ENCODE measurements around the gene NXNL1. TPM values are rescaled to one million over a fixed set of nuclear protein-coding genes. Genes with fewer than 3 reads are reported as not detected.

Gene NXNL1
- total and polyA plus RNA-seq, 2 of the 4 experiments (the other 2 are of a cell fraction) = not detected

GRCh38 chr19:17491287-17491686 is 30.6 kb upstream of the NXNL1 start:
- DNase-seq = no peak

More at GRCh38 chr19:17491287-17491686, 30.6 kb upstream of the NXNL1 start:
- H3K79me1 ChIP-seq (ENCODE audit: low read depth in 1 of 2, low read length in 2 of 2) = peaks cover 0 to 16% of the 10 kb centered on the region in 2 experiments; a peak in 2 of 4 replicates
- H3K4ac ChIP-seq (ENCODE audit: low read depth, low read length) = no peak overlapping the region
- no peak for TF ChIP-seq MAFK (IDR thresholded peaks at IDR 0.05; ENCODE audit: low read depth, low read length)
- TF ChIP-seq CEBPB (IDR thresholded peaks at IDR 0.05; ENCODE audit: low read depth, low read length) = no peak
- TF ChIP-seq ELK1 (IDR thresholded peaks at IDR 0.05; ENCODE audit: borderline replicate concordance, low read depth, low read length) = no peak
- TF ChIP-seq CTCF (conservative IDR thresholded peaks at IDR 0.05; ENCODE audit: low read depth, low read length) = no peak
- TF ChIP-seq RFX5 (IDR thresholded peaks at IDR 0.05; ENCODE audit: low read depth, low read length) = no peak
- no peak for TF ChIP-seq MAZ (IDR thresholded peaks at IDR 0.05; ENCODE audit: borderline replicate concordance, low read depth, low read length)
- no peak for TF ChIP-seq POLR2A (IDR thresholded peaks at IDR 0.05; ENCODE audit: low read depth, low read length)
- TF ChIP-seq RCOR1 (IDR thresholded peaks at IDR 0.05; ENCODE audit: insufficient replicate concordance, low read length) = no peak
- no peak for TF ChIP-seq NFE2L2 (IDR thresholded peaks at IDR 0.05; ENCODE audit: low read depth, low read length)
- TF ChIP-seq, protein P1, sequence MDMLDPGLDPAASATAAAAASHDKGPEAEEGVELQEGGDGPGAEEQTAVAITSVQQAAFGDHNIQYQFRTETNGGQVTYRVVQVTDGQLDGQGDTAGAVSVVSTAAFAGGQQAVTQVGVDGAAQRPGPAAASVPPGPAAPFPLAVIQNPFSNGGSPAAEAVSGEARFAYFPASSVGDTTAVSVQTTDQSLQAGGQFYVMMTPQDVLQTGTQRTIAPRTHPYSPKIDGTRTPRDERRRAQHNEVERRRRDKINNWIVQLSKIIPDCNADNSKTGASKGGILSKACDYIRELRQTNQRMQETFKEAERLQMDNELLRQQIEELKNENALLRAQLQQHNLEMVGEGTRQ (IDR thresholded peaks at IDR 0.05; ENCODE audit: low read depth, low read length) = no peak
- TF ChIP-seq SMC3 (IDR thresholded peaks at IDR 0.05; ENCODE audit: low read depth, low read length) = no peak
- no peak for TF ChIP-seq MXI1 (IDR thresholded peaks at IDR 0.05; ENCODE audit: borderline replicate concordance, low read depth, low read length)
- TF ChIP-seq RAD21 (IDR thresholded peaks at IDR 0.05; ENCODE audit: low read length) = no peak
- ChIA-PET CTCF (no interaction called here), POLR2A (ENCODE audit: unreplicated experiment) (no interaction called here)
- in situ Hi-C loops (cut with MboI; ENCODE audit: low sequenced_read_pairs) = no loop called here
- peaks cover 15% of the 10 kb centered on the region for H3K36me3 ChIP-seq (ENCODE audit: control insufficient read depth, insufficient read depth, low read length)
- dilution Hi-C loops (cut with HindIII; ENCODE audit: low sequenced_read_pairs, unreplicated experiment) = no loop called here
- H3K18ac ChIP-seq (ENCODE audit: low read depth, low read length) = no peak overlapping the region
- H4K91ac ChIP-seq (ENCODE audit: insufficient read depth, low read depth, low read length) = no peak overlapping the region
- no peak overlapping the region for H3K56ac ChIP-seq (ENCODE audit: extremely low read depth, insufficient read depth, low read length)
- no peak overlapping the region for H2AK9ac ChIP-seq (replicated peaks; ENCODE audit: low read depth, low read length, poor library complexity)
- ATAC-seq (ENCODE audit: low read depth) = no peak
- no CpG with 5 or more reads among the region's 5 CpGs for WGBS, 2 experiments (ENCODE audit: extremely low coverage in 2 of 2, insufficient read length in 1 of 2)
- H3K27me3 ChIP-seq (ENCODE audit: control insufficient read depth, insufficient read depth, low read length) = no peaks in the 10 kb centered on the region
- H4K5ac ChIP-seq (ENCODE audit: low read depth, low read length) = no peak overlapping the region
- H3K9me1 ChIP-seq (ENCODE audit: insufficient read depth, low read length) = no peaks in the 10 kb centered on the region; the same call in 1 of the 2 replicates
- H4K8ac ChIP-seq (ENCODE audit: low read depth in 2 of 2, low read length in 2 of 2) = no peak overlapping the region
- H3K14ac ChIP-seq (replicated peaks; ENCODE audit: low read depth, low read length) = no peak overlapping the region
- peaks cover 12% of the 10 kb centered on the region for H4K20me1 ChIP-seq (ENCODE audit: insufficient read depth, low read length)
- H2AK5ac ChIP-seq (ENCODE audit: low read depth, low read length) = no peak overlapping the region
- H2BK120ac ChIP-seq (ENCODE audit: low read depth, low read length) = no peak overlapping the region
- no TSS peak for BruUV-seq (replicated peaks)
- H3K4me2 ChIP-seq (ENCODE audit: low read depth, low read length) = no peak overlapping the region
- H3K9ac ChIP-seq (ENCODE audit: low read depth, low read length) = no peak overlapping the region
- H3K4me1 ChIP-seq (ENCODE audit: control insufficient read depth, insufficient read depth, low read length) = no peaks in the 10 kb centered on the region; the same call in 1 of the 2 replicates
- no peak overlapping the region for H2BK5ac ChIP-seq (ENCODE audit: low read depth, low read length, poor library complexity, severe bottlenecking)
- intact Hi-C loops (cut with micrococcal nuclease) = loop anchor here (10.0 kb wide), 1 partner anchor 274 kb away; no protein-coding TSS in a partner anchor
- H2AFZ ChIP-seq (replicated peaks; ENCODE audit: low read length, poor library complexity) = no peak overlapping the region
- H2BK20ac ChIP-seq (ENCODE audit: low read depth, low read length) = no peak overlapping the region
- H3K9me3 ChIP-seq (ENCODE audit: control insufficient read depth, insufficient read depth, low read length) = no peaks in the 10 kb centered on the region
- no peak overlapping the region for H2BK15ac ChIP-seq (ENCODE audit: low read depth, low read length)
- no peak overlapping the region for H3K4me3 ChIP-seq (ENCODE audit: insufficient read depth, low read depth, low read length)
- H3K27ac ChIP-seq (ENCODE audit: insufficient read depth, low read length) = no peak overlapping the region
- no peak overlapping the region for H3K23ac ChIP-seq (ENCODE audit: low read depth, low read length)

All from IMR-90 (cell line).